HepG2 (cell line): ENCODE data around the gene RBMXL2.

Experiments
- CBX5 ChIP-seq: sonication (generic); formaldehyde crosslinking; IDR thresholded peaks from 2 replicates; pipeline ENCODE4 v1.4.0; 2020; ENCODE audit warnings: missing genetic modification reagents, borderline replicate concordance
- RORA ChIP-seq: sonication (generic); formaldehyde crosslinking; IDR thresholded peaks from 2 replicates; pipeline ENCODE4 v1.5.0; 2020; ENCODE audit warnings: mild to moderate bottlenecking, missing genetic modification reagents, moderate library complexity
- SIX1 ChIP-seq: sonication (generic); formaldehyde crosslinking; IDR thresholded peaks from 2 replicates; pipeline ENCODE4 v1.4.0; 2020; ENCODE audit warnings: missing genetic modification reagents, borderline replicate concordance
- SRF ChIP-seq: IDR thresholded peaks from 2 replicates; pipeline ENCODE4 v1.6.1; 2011; ENCODE audit warnings: mild to moderate bottlenecking, low read depth, low read length, moderate library complexity
- TAF15 ChIP-seq: fragments of 200-400 bp; formaldehyde crosslinking; IDR thresholded peaks from one replicate; pipeline ENCODE4 v1.6.1; 2018; ENCODE audit warnings: mild to moderate bottlenecking, low read depth, low read length; ENCODE audit not compliant: poor library complexity, severe bottlenecking
- ZBTB38 ChIP-seq: sonication (generic); formaldehyde crosslinking; IDR thresholded peaks from 2 replicates; pipeline ENCODE4 v1.5.1; 2020; ENCODE audit warnings: mild to moderate bottlenecking, missing genetic modification reagents
- ZNF558 ChIP-seq: sonication (generic); formaldehyde crosslinking; IDR thresholded peaks from 2 replicates; pipeline ENCODE4 v1.9.0; 2022; ENCODE audit warnings: mild to moderate bottlenecking, missing genetic modification reagents, borderline replicate concordance
- ZNF768 ChIP-seq: sonication (generic); formaldehyde crosslinking; IDR thresholded peaks from 2 replicates; pipeline ENCODE4 v1.4.0; 2020; ENCODE audit warnings: missing genetic modification reagents
- TF ChIP-seq, protein P1 (sequence below), 2 experiments: sonication (generic) in 1 of 2; formaldehyde crosslinking in 1 of 2; IDR thresholded peaks; 2 replicates each; pipeline versions ENCODE4 v1.5.1 to v1.6.1; 2011 to 2020; ENCODE audit warnings: borderline replicate concordance in 1 of 2, low read depth in 1 of 2, low read length in 1 of 2, mild to moderate bottlenecking in 1 of 2, missing genetic modification reagents in 1 of 2, moderate library complexity in 1 of 2
- TF ChIP-seq, protein P2 (sequence below): sonication (generic); formaldehyde crosslinking; IDR thresholded peaks from 2 replicates; pipeline ENCODE4 v1.5.0; 2020; ENCODE audit warnings: mild to moderate bottlenecking, missing genetic modification reagents, moderate library complexity
- TF ChIP-seq, protein P3 (sequence below), 2 experiments: IDR thresholded peaks; 2 replicates each; pipeline ENCODE4 v1.6.1; 2011 to 2012; ENCODE audit warnings: low read length in 2 of 2, borderline replicate concordance in 1 of 2, low read depth in 1 of 2, mild to moderate bottlenecking in 1 of 2, moderate library complexity in 1 of 2
- TF ChIP-seq, protein P4 (sequence below): sonication (generic); formaldehyde crosslinking; IDR thresholded peaks from 2 replicates; pipeline ENCODE4 v1.5.0; 2020; ENCODE audit warnings: mild to moderate bottlenecking, missing genetic modification reagents, borderline replicate concordance
- TF ChIP-seq, protein P5 (sequence below): IDR thresholded peaks from 2 replicates; pipeline ENCODE4 v1.6.1; 2016; ENCODE audit warnings: low read depth, missing genetic modification reagents, missing compliant biosample characterization

DNA sequence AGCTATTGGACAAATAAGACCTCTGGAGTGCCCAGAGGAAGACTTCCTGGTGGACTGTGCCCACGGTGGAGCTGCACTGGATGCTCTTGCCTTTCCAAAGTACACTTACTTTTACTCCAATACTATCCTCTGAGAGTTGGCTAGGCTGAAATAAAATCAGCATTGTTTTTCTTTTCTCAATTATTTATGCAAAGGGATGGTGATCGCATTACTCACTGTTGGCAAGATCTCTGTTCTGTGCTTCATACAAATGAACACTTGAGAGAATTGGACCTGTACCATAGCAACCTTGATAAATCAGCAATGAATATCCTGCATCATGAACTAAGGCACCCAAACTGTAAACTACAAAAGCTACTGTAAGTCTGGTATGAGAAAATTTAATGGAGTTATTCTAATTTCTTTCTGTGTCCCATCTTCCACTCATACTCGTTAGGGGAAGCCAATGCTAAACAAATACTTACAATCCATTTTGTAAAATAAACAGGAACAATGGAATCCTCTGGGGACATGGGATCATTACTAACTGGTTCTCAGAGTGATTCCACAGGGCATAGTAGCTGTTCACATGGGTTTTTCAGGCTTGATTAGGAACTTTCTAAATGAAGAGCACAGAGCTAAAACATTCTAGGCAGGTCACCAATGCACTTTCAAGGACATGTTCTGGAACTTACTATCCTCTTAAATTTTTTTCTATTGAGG lies 42.2 kb upstream of the RBMXL2 start:
- TF ChIP-seq SIX1 (CRISPR knock-in tag) (no peak), ZBTB38 (no peak), TAF15 (no peak), SRF (no peak), CBX5 (CRISPR knock-in tag) (no peak), ZNF558 (no peak), RORA (no peak), ZNF768 (CRISPR knock-in tag) (no peak)
- TF ChIP-seq, protein P1, sequence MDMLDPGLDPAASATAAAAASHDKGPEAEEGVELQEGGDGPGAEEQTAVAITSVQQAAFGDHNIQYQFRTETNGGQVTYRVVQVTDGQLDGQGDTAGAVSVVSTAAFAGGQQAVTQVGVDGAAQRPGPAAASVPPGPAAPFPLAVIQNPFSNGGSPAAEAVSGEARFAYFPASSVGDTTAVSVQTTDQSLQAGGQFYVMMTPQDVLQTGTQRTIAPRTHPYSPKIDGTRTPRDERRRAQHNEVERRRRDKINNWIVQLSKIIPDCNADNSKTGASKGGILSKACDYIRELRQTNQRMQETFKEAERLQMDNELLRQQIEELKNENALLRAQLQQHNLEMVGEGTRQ (IDR thresholded peaks at IDR 0.05; ENCODE audit: low read depth, low read length): no peak
- TF ChIP-seq, protein P1 (CRISPR knock-in tag; IDR thresholded peaks at IDR 0.05; ENCODE audit: borderline replicate concordance): no peak
- TF ChIP-seq, protein P2, sequence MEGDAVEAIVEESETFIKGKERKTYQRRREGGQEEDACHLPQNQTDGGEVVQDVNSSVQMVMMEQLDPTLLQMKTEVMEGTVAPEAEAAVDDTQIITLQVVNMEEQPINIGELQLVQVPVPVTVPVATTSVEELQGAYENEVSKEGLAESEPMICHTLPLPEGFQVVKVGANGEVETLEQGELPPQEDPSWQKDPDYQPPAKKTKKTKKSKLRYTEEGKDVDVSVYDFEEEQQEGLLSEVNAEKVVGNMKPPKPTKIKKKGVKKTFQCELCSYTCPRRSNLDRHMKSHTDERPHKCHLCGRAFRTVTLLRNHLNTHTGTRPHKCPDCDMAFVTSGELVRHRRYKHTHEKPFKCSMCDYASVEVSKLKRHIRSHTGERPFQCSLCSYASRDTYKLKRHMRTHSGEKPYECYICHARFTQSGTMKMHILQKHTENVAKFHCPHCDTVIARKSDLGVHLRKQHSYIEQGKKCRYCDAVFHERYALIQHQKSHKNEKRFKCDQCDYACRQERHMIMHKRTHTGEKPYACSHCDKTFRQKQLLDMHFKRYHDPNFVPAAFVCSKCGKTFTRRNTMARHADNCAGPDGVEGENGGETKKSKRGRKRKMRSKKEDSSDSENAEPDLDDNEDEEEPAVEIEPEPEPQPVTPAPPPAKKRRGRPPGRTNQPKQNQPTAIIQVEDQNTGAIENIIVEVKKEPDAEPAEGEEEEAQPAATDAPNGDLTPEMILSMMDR (CRISPR knock-in tag): no peak
- TF ChIP-seq, protein P3, sequence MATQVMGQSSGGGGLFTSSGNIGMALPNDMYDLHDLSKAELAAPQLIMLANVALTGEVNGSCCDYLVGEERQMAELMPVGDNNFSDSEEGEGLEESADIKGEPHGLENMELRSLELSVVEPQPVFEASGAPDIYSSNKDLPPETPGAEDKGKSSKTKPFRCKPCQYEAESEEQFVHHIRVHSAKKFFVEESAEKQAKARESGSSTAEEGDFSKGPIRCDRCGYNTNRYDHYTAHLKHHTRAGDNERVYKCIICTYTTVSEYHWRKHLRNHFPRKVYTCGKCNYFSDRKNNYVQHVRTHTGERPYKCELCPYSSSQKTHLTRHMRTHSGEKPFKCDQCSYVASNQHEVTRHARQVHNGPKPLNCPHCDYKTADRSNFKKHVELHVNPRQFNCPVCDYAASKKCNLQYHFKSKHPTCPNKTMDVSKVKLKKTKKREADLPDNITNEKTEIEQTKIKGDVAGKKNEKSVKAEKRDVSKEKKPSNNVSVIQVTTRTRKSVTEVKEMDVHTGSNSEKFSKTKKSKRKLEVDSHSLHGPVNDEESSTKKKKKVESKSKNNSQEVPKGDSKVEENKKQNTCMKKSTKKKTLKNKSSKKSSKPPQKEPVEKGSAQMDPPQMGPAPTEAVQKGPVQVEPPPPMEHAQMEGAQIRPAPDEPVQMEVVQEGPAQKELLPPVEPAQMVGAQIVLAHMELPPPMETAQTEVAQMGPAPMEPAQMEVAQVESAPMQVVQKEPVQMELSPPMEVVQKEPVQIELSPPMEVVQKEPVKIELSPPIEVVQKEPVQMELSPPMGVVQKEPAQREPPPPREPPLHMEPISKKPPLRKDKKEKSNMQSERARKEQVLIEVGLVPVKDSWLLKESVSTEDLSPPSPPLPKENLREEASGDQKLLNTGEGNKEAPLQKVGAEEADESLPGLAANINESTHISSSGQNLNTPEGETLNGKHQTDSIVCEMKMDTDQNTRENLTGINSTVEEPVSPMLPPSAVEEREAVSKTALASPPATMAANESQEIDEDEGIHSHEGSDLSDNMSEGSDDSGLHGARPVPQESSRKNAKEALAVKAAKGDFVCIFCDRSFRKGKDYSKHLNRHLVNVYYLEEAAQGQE (IDR thresholded peaks at IDR 0.05; ENCODE audit: borderline replicate concordance in 1 of 2, low read depth in 1 of 2, low read length in 2 of 2): no peak
- TF ChIP-seq, protein P4, sequence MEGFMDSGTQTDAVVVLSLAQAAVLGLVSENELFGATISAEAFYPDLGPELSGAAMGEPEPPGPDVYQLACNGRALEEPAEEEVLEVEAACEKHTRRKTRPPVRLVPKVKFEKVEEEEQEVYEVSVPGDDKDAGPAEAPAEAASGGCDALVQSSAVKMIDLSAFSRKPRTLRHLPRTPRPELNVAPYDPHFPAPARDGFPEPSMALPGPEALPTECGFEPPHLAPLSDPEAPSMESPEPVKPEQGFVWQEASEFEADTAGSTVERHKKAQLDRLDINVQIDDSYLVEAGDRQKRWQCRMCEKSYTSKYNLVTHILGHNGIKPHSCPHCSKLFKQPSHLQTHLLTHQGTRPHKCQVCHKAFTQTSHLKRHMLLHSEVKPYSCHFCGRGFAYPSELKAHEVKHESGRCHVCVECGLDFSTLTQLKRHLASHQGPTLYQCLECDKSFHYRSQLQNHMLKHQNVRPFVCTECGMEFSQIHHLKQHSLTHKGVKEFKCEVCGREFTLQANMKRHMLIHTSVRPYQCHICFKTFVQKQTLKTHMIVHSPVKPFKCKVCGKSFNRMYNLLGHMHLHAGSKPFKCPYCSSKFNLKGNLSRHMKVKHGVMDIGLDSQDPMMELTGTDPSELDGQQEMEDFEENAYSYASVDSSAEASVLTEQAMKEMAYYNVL (CRISPR knock-in tag): no peak
- TF ChIP-seq, protein P5, sequence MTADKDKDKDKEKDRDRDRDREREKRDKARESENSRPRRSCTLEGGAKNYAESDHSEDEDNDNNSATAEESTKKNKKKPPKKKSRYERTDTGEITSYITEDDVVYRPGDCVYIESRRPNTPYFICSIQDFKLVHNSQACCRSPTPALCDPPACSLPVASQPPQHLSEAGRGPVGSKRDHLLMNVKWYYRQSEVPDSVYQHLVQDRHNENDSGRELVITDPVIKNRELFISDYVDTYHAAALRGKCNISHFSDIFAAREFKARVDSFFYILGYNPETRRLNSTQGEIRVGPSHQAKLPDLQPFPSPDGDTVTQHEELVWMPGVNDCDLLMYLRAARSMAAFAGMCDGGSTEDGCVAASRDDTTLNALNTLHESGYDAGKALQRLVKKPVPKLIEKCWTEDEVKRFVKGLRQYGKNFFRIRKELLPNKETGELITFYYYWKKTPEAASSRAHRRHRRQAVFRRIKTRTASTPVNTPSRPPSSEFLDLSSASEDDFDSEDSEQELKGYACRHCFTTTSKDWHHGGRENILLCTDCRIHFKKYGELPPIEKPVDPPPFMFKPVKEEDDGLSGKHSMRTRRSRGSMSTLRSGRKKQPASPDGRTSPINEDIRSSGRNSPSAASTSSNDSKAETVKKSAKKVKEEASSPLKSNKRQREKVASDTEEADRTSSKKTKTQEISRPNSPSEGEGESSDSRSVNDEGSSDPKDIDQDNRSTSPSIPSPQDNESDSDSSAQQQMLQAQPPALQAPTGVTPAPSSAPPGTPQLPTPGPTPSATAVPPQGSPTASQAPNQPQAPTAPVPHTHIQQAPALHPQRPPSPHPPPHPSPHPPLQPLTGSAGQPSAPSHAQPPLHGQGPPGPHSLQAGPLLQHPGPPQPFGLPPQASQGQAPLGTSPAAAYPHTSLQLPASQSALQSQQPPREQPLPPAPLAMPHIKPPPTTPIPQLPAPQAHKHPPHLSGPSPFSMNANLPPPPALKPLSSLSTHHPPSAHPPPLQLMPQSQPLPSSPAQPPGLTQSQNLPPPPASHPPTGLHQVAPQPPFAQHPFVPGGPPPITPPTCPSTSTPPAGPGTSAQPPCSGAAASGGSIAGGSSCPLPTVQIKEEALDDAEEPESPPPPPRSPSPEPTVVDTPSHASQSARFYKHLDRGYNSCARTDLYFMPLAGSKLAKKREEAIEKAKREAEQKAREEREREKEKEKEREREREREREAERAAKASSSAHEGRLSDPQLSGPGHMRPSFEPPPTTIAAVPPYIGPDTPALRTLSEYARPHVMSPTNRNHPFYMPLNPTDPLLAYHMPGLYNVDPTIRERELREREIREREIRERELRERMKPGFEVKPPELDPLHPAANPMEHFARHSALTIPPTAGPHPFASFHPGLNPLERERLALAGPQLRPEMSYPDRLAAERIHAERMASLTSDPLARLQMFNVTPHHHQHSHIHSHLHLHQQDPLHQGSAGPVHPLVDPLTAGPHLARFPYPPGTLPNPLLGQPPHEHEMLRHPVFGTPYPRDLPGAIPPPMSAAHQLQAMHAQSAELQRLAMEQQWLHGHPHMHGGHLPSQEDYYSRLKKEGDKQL: no peak
